HEK293 (cell line): ENCODE measurements around the gene IL17B.

Experiments
- CTCF ChIA-PET: fragments of 350-600 bp; formaldehyde crosslinking; extraction: SDS; loops from one replicate; lab custom pipeline; 2021; ENCODE audit warnings: antibody characterized with exemption; lab: Yijun Ruan, JAX
- POLR2A ChIA-PET: fragments of 300-600 bp; formaldehyde crosslinking; extraction: SDS; loops from one replicate; lab custom pipeline; 2020; ENCODE audit warnings: antibody characterized with exemption, inconsistent platforms; lab: Yijun Ruan, JAX
- H3K27ac ChIP-seq: fragments of 200-500 bp; sonication (Bioruptor generic); 2 replicates; pipeline ENCODE4 v1.5.1; 2014; ENCODE audit warnings: low read depth, low read length, control low read depth, inconsistent platforms; ENCODE audit errors: extremely low read depth
- H3K36me3 ChIP-seq, 2 experiments: fragments of 200-500 bp in 1 of 2; sonication (Bioruptor generic) in 1 of 2; 1 replicate in 1 of 2; 2 replicates in 1 of 2; pipeline ENCODE4 v1.5.1; 2014 to 2017; ENCODE audit warnings: inconsistent platforms in 2 of 2, low read length in 2 of 2; ENCODE audit not compliant: control insufficient read depth in 2 of 2, insufficient read depth in 1 of 2
- H3K4me1 ChIP-seq: fragments of 200-500 bp; sonication (Bioruptor generic); 2 replicates; pipeline ENCODE4 v1.5.1; 2014; ENCODE audit warnings: mild to moderate bottlenecking, low read length, inconsistent platforms; ENCODE audit not compliant: control insufficient read depth, insufficient read depth
- H3K4me3 ChIP-seq: 2 replicates; pipeline ENCODE4 v1.5.1; 2011; ENCODE audit warnings: low read depth, mild to moderate bottlenecking, control low read depth, low read length, moderate library complexity
- H3K9me3 ChIP-seq: fragments of 200-500 bp; sonication (Bioruptor generic); 2 replicates; pipeline ENCODE4 v1.5.1; 2014; ENCODE audit warnings: low read depth, low read length, inconsistent platforms; ENCODE audit not compliant: control insufficient read depth, insufficient read depth
- KLF1 ChIP-seq: fragments of 450-650 bp; formaldehyde crosslinking; IDR thresholded peaks from 2 replicates; pipeline ENCODE4 v1.5.1; 2016; ENCODE audit warnings: missing biosample characterization, missing genetic modification characterization
- SCRT2 ChIP-seq: fragments of 450-650 bp; formaldehyde crosslinking; IDR thresholded peaks from 2 replicates; pipeline ENCODE4 v1.5.1; 2016; ENCODE audit warnings: missing biosample characterization, missing genetic modification characterization
- TCF7L2 ChIP-seq: IDR thresholded peaks from 2 replicates; pipeline ENCODE4 v1.6.1; 2011; ENCODE audit warnings: low read depth, mild to moderate bottlenecking, inconsistent platforms, low read length, moderate library complexity, borderline replicate concordance
- ZBTB48 ChIP-seq: fragments of 450-650 bp; formaldehyde crosslinking; IDR thresholded peaks from 2 replicates; pipeline ENCODE4 v1.5.1; 2016; ENCODE audit warnings: missing biosample characterization, missing genetic modification characterization
- ZNF140 ChIP-seq: fragments of 450-650 bp; formaldehyde crosslinking; IDR thresholded peaks from 2 replicates; pipeline ENCODE4 v1.5.1; 2016; ENCODE audit warnings: missing biosample characterization, missing genetic modification characterization
- ZNF18 ChIP-seq: fragments of 450-650 bp; formaldehyde crosslinking; IDR thresholded peaks from 2 replicates; pipeline ENCODE4 v1.5.1; 2016; ENCODE audit warnings: missing biosample characterization, missing genetic modification characterization
- ZNF280C ChIP-seq: fragments of 450-650 bp; formaldehyde crosslinking; IDR thresholded peaks from 2 replicates; pipeline ENCODE4 v1.5.1; 2016; ENCODE audit warnings: missing biosample characterization, missing genetic modification characterization
- ZNF426 ChIP-seq: fragments of 450-650 bp; formaldehyde crosslinking; IDR thresholded peaks from 2 replicates; pipeline ENCODE4 v1.5.1; 2017; ENCODE audit warnings: missing biosample characterization, missing genetic modification characterization, mild to moderate bottlenecking, inconsistent platforms, moderate library complexity
- ZNF544 ChIP-seq: fragments of 450-650 bp; formaldehyde crosslinking; IDR thresholded peaks from 2 replicates; pipeline ENCODE4 v1.5.0; 2017; ENCODE audit warnings: missing biosample characterization, missing genetic modification characterization
- TF ChIP-seq, protein P1 (sequence below): fragments of 450-650 bp; formaldehyde crosslinking; optimal IDR thresholded peaks from 2 replicates; pipeline ENCODE3; 2016; ENCODE audit warnings: missing biosample characterization, mild to moderate bottlenecking, missing genetic modification characterization

Gene IL17B

GRCh38 chr5:149324641-149325040, 54.5 kb downstream of the IL17B start:
- CTCF ChIA-PET = interaction anchor here (0.8 to 2.3 kb wide), 3 partner anchors 10 to 47 kb away, joined by 4 to 10 read pairs (median 7); no protein-coding TSS in a partner anchor

More at GRCh38 chr5:149324641-149325040, 54.5 kb downstream of the IL17B start:
- TF ChIP-seq ZNF18 (tag by site-specific recombination) = no peak
- no peak for TF ChIP-seq SCRT2 (tag by site-specific recombination)
- no peak for TF ChIP-seq ZNF280C
- TF ChIP-seq, protein P1, sequence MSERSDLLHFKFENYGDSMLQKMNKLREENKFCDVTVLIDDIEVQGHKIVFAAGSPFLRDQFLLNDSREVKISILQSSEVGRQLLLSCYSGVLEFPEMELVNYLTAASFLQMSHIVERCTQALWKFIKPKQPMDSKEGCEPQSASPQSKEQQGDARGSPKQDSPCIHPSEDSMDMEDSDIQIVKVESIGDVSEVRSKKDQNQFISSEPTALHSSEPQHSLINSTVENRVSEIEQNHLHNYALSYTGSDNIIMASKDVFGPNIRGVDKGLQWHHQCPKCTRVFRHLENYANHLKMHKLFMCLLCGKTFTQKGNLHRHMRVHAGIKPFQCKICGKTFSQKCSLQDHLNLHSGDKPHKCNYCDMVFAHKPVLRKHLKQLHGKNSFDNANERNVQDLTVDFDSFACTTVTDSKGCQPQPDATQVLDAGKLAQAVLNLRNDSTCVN (tag by site-specific recombination) = no peak
- no peak for TF ChIP-seq ZNF140 (tag by site-specific recombination)
- TF ChIP-seq KLF1 (tag by site-specific recombination) = no peak
- no peak for TF ChIP-seq ZNF426 (tag by site-specific recombination)
- TF ChIP-seq ZNF544 (tag by site-specific recombination) = no peak
- TF ChIP-seq ZBTB48 (tag by site-specific recombination) = no peak
- TF ChIP-seq TCF7L2 = no peak
- Histone ChIP-seq H3K36me3 (peaks cover 0 to 3% of the 10 kb centered on the region in 2 experiments; a peak in 1 of 3 replicates), H3K27ac (no peak overlapping the region), H3K9me3 (no peaks in the 10 kb centered on the region), H3K4me1 (peaks cover 8% of the 10 kb centered on the region; the same call in 1 of the 2 replicates), H3K4me3 (no peak overlapping the region)
- POLR2A ChIA-PET = interaction anchor here (1.5 kb wide), 1 partner anchor 20 kb away, joined by 3 read pairs; no protein-coding TSS in a partner anchor
